D721Med (cell line): ENCODE measurements around the gene RAPGEF6.
"Not testable (repeated sequence)": the region's sequence is repeated elsewhere in the genome, so short reads cannot be mapped to it uniquely, and the experiment has no call there.

Experiments used
- DNase-seq: peaks from one replicate; pipeline ENCODE4 v3.0.0; 2011; ENCODE audit warnings: low spot score; ENCODE audit not compliant: insufficient read length
- FAIRE-seq: peaks from 2 replicates; lab custom pipeline; 2011; peaks lifted over from hg19 to GRCh38; lab: Jason Lieb, UNC
- TF ChIP-seq, protein P1 (sequence below): IDR thresholded peaks from 2 replicates; pipeline ENCODE4 v1.5.1; 2012; ENCODE audit warnings: mild to moderate bottlenecking, control low read depth; ENCODE audit not compliant: insufficient read depth; ENCODE audit errors: missing control alignments

Gene RAPGEF6

DNA sequence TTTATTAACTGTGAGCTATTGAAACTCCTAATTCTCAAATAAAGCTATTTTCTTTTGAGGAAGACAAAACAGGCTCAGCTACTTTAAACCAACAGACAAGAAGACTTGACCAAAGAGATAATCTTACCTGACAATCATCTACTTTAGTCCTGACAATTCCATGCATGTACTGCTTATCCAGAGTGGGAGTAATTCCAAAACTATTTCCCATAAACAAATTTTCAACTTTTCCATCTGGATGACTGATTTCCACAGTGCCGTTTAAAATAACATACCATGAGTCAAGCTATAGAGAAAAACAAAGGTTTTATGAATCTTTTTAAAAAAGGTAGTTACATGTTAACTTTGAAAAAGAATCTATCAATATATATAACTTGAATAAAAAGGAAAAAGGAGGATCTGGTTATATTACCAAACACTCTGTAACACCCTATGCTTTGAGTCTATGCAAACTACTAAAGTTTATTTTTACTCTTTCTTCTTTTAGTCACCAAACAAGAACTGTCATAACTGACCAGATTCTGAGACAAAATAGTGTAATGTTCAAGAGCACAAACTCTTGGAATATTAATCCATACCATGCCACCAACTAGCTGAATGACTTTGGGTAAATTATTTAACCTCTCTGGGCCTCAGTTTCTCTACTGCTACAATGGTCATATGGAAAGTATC is 129.7 kb downstream of the RAPGEF6 start:
- FAIRE-seq (no peak), DNase-seq (no peak)
- TF ChIP-seq, protein P1, sequence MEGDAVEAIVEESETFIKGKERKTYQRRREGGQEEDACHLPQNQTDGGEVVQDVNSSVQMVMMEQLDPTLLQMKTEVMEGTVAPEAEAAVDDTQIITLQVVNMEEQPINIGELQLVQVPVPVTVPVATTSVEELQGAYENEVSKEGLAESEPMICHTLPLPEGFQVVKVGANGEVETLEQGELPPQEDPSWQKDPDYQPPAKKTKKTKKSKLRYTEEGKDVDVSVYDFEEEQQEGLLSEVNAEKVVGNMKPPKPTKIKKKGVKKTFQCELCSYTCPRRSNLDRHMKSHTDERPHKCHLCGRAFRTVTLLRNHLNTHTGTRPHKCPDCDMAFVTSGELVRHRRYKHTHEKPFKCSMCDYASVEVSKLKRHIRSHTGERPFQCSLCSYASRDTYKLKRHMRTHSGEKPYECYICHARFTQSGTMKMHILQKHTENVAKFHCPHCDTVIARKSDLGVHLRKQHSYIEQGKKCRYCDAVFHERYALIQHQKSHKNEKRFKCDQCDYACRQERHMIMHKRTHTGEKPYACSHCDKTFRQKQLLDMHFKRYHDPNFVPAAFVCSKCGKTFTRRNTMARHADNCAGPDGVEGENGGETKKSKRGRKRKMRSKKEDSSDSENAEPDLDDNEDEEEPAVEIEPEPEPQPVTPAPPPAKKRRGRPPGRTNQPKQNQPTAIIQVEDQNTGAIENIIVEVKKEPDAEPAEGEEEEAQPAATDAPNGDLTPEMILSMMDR: no peak

DNA sequence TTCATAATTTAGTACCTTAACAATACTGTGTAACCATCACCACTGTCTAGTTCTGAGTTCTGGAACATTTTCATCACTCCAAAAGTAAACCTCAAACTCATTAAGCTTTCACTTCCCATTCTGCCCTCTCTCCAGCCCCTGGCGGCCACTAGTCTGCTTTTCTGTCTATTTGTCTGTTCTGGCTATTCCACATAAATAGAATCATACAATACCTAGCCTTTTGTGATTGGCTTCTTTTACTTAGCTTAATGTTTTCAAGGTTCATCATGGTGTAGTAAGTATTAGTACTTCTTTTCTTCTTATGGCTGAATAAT is 138.7 kb downstream of the RAPGEF6 start:
- DNase-seq: no peak
- no peak for FAIRE-seq
- TF ChIP-seq, protein P1: no peak

DNA sequence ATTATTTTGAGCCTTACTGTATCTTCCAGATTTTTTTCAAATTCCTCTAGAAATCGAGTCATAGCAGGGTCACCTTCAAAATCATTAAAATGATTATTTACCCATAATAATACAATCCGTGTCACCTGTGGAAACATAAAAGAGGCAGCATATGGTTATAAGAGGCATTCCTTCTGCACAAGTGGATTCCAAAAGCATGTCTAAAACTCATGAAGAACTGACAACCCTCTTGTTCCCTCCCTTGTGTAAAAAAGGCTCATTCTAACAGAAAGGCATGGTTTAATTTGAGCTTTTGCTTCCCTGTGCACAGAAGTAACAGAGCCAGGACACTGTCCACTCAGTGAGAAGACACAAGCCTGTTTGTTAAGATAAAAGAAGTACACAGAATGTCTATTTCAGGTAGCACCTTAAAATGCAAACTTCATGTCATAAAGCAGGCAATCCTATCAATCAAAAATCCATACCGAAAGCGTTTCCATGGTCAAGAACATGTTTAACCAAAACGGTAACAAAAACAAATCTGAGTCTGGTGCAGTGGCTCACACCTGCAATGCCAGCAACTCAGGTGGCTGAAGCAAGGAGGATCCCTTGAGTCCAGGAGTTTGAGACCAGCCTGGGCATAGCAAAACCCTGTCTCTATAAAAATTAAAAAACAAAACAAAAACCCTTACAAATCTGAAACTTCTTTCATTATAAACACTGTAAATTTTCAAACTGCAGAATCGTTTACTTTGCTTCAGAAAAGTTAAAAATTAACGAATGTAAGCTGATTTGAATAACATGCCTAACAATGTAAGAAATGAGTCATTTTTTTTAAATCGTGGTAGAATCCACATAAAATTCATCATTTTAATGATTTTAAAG is 139.3 kb downstream of the RAPGEF6 start:
- FAIRE-seq: no peak
- TF ChIP-seq, protein P1: no peak
- no peak for DNase-seq

DNA sequence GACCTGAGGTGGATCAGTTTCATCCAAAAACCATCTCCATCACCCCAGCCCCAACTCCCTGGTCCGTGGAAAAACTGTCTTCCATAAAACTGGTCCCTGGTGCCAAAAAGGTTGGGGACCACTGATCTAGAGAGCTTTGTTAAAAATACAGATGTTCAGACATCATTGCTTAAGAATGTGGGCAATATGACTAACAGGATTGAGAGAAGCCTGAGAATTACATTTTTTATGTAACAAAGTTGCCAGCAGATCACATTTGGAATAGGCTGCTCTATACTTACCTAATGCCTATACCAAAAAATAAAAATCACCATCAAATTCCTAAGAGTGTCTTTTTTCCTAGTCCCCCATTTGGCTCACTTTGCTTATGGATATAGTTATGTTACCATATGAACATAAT is 143.3 kb downstream of the RAPGEF6 start:
- DNase-seq (no peak), FAIRE-seq (no peak)
- TF ChIP-seq, protein P1: no peak

DNA sequence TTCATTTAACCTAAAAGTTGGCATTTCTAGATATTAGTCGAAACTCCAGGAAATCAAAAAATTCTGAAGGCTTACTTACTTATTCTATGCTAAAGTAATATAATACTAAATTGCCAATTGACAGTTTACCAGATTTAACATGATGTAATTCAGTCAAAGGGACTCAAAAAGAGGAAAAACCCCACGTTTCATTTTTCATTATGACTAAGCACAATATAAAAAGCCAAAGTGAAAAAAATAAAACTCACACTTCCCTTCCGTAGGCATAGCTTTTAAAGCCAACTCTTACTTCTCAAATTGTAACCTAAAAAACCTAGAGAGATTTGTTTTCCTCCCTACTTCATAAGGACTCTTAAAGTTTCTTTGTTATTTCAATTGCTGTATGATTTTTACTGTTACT is 146.6 kb downstream of the RAPGEF6 start:
- DNase-seq: no peak
- FAIRE-seq: no peak
- TF ChIP-seq, protein P1: no peak

DNA sequence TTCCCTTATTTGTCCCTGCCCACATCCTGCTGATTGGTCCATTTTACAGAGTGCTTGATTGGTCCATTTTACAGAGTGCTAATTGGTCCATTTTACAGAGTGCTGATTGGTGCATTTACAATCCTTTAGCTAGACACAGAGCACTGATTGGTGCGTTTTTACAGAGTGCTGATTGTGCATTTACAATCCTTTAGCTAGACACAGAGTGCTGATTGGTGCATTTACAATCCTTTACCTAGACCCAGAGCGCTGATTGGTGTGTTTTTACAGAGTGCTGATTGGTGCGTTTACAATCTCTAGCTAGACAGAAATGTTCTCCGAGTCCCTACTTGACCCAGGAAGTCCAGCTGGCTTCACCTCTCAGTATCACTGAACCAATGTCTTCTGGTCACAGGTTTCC is 147.7 kb downstream of the RAPGEF6 start:
- FAIRE-seq, DNase-seq: not testable (repeated sequence)

DNA sequence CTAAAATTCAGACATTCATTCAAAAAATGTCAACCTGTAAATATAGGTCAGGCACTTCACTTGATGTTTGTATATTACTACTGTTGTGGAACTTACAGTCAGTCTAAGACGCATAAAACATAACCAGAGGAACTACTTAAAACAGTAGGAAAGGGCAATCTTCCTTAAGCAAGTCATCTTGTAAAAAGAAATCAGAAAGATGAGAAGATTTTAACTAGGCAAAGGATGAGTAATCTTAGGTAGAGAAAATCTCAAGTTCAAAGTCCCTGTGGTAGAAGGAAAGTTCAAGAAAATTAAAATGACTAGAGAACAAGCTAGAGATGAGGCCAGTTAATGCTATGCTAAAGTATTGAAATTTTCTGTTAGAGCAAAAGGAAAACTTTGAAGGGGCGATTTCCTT is 152.4 kb downstream of the RAPGEF6 start:
- TF ChIP-seq, protein P1: no peak
- no peak for DNase-seq
- FAIRE-seq: no peak
